Measurements from ENCODE around the gene KMT2B. TPM values are rescaled to one million over a fixed set of nuclear protein-coding genes. Genes with fewer than 3 reads are reported as not detected.

KMT2B gene
- polyA plus RNA-seq, 4 donors = 24.2 to 42.6 (median 34.2) TPM

GRCh38 chr19:35740423-35741202 is 22.8 kb downstream of the KMT2B start:
- peak in 3 of 4 donors; percentile 91 to 96 (median 91) for DNase-seq (ENCODE audit: low read depth in 4 of 4, low spot score in 2 of 4)

- DNase-seq (ENCODE audit: low read depth in 4 of 4, low spot score in 2 of 4) = no peak
Observed at GRCh38 chr19:35741203-35741515, 23.4 kb downstream of the KMT2B start.

GRCh38 chr19:35742121-35742724 is 24.4 kb downstream of the KMT2B start, which contains the start of gene IGFLR1:
IGFLR1 (minus strand) TSS chr19:35742452; CDS start chr19:35741180, 1,272 bp downstream.
- no peak for DNase-seq (ENCODE audit: low read depth in 4 of 4, low spot score in 2 of 4)

- no peak for DNase-seq (ENCODE audit: low read depth in 4 of 4, low spot score in 2 of 4)
Observed at GRCh38 chr19:35743640-35744429, 26.0 kb downstream of the KMT2B start.

GRCh38 chr19:35744430-35745327 is 26.9 kb downstream of the KMT2B start:
- peak in 3 of 4 donors; percentile 86 to 94 (median 92) for DNase-seq (ENCODE audit: low read depth in 4 of 4, low spot score in 2 of 4)

GRCh38 chr19:35745328-35746086 is 27.7 kb downstream of the KMT2B start, which contains the start of the genes PSENEN and U2AF1L4:
PSENEN (plus strand) TSS chr19:35745651; CDS start chr19:35745931, 280 bp downstream.
U2AF1L4 (minus strand) TSS chr19:35745418; CDS start chr19:35745391, 27 bp downstream.
- peak; percentile 92 to 100 (median 98) for DNase-seq (ENCODE audit: low read depth in 4 of 4, low spot score in 2 of 4)

- DNase-seq (ENCODE audit: low read depth in 4 of 4, low spot score in 2 of 4) = no peak
Observed at GRCh38 chr19:35746087-35746462, 28.3 kb downstream of the KMT2B start.

- no peak for DNase-seq (ENCODE audit: low read depth in 4 of 4, low spot score in 2 of 4)
Observed at GRCh38 chr19:35746531-35746930, 28.7 kb downstream of the KMT2B start.

GRCh38 chr19:35748106-35749020 is 30.6 kb downstream of the KMT2B start, which contains the start of gene LIN37:
LIN37 (plus strand) TSS chr19:35748576; CDS start chr19:35748725, 149 bp downstream.
- DNase-seq (ENCODE audit: low read depth in 4 of 4, low spot score in 2 of 4) = peak; percentile 97 to 100 (median 98)

GRCh38 chr19:35750167-35750566 is 32.4 kb downstream of the KMT2B start:
- DNase-seq (ENCODE audit: low read depth in 4 of 4, low spot score in 2 of 4) = no peak

- no peak for DNase-seq (ENCODE audit: low read depth in 4 of 4, low spot score in 2 of 4)
Observed at GRCh38 chr19:35751839-35752745, 34.3 kb downstream of the KMT2B start.

GRCh38 chr19:35752746-35753350 is 35.0 kb downstream of the KMT2B start:
- no peak for DNase-seq (ENCODE audit: low read depth in 4 of 4, low spot score in 2 of 4)

GRCh38 chr19:35753634-35754369 is 36.0 kb downstream of the KMT2B start:
- DNase-seq (ENCODE audit: low read depth in 4 of 4, low spot score in 2 of 4) = no peak

GRCh38 chr19:35754370-35755130 is 36.7 kb downstream of the KMT2B start:
- DNase-seq (ENCODE audit: low read depth in 4 of 4, low spot score in 2 of 4) = no peak

GRCh38 chr19:35755131-35755549 is 37.3 kb downstream of the KMT2B start:
- DNase-seq (ENCODE audit: low read depth in 4 of 4, low spot score in 2 of 4) = no peak
